ENCODE measurements around the gene EDRF1.

Gene EDRF1, protein sequence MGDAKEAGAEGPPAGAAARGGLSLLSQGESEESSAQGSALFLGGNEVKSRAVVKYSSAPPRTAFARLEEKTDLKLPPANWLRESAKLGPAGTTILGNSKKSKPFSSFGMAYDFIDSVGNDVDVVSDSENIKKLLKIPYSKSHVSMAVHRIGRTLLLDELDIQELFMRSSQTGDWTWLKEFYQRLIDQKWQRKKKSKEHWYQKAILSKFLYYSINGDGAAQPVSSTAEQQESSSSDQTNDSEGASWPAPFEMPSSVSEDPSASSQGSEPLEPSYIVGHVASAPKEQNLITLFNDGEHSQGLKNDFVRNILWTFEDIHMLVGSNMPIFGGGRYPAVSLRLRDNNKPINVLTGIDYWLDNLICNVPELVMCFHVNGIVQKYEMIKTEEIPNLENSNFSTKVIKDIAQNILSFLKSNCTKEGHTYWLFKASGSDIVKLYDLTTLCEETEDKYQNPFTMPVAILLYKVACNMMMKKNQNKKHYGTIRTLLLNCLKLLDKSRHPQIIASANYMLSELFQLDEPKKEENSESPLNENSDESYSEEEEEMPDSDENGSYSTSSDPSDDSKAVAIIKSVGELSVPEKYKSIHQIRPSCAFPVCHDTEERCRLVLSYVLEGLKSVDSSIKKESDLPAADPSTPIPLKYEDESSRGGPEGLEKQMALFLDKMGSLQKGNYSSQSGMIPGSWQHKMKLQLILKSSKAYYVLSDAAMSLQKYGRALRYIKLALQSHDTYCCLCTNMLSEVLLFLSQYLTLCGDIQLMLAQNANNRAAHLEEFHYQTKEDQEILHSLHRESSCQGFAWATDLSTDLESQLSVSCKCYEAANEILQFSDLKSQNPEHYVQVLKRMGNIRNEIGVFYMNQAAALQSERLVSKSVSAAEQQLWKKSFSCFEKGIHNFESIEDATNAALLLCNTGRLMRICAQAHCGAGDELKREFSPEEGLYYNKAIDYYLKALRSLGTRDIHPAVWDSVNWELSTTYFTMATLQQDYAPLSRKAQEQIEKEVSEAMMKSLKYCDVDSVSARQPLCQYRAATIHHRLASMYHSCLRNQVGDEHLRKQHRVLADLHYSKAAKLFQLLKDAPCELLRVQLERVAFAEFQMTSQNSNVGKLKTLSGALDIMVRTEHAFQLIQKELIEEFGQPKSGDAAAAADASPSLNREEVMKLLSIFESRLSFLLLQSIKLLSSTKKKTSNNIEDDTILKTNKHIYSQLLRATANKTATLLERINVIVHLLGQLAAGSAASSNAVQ

DNA sequence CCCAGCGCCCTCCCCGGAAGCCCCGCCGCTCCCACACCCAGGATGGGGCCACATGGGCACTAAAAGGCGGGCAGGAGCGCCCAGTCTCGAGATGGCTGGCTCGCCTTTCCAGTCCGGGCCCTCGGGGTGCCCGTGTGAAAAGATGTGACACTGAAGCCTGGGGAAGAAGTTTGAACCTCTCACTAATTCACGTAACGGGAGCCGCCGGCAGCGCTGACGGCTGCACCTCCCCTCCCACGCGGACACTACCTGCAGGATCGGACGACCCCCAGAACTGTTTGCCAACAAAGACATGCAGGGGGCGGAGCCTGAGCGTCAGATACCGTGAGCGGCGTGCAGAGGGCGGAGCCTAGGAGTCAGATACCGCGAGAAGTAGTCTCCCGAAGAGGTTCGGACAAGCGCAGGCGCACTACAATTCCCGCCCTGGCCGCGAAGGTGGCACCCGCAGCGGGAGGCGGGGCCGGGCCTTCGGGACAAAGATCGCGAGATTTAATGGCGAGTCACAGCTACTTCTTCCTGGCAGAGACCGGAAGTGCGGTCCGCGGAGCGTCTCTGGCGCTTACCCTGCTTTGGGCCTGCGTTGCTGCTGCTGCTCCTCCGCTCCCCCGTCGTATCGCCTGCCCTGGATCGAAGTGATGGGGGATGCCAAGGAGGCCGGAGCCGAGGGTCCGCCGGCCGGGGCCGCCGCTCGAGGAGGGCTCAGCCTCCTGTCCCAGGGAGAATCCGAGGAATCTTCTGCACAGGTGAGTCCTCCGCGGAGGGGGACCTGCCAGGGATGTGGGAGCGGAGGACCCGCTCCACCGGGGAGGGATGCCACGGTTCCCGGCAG, at the start of gene EDRF1:
TSS of gene EDRF1 (plus strand) at position 537 of the 829 bp plus-strand sequence. CDS start at position 636, 99 bp downstream.
- TF ChIP-seq, protein P1, sequence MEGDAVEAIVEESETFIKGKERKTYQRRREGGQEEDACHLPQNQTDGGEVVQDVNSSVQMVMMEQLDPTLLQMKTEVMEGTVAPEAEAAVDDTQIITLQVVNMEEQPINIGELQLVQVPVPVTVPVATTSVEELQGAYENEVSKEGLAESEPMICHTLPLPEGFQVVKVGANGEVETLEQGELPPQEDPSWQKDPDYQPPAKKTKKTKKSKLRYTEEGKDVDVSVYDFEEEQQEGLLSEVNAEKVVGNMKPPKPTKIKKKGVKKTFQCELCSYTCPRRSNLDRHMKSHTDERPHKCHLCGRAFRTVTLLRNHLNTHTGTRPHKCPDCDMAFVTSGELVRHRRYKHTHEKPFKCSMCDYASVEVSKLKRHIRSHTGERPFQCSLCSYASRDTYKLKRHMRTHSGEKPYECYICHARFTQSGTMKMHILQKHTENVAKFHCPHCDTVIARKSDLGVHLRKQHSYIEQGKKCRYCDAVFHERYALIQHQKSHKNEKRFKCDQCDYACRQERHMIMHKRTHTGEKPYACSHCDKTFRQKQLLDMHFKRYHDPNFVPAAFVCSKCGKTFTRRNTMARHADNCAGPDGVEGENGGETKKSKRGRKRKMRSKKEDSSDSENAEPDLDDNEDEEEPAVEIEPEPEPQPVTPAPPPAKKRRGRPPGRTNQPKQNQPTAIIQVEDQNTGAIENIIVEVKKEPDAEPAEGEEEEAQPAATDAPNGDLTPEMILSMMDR (IDR thresholded peaks at IDR 0.05; ENCODE audit: low read depth, low read length): no peak
- peak within 1 kb of the TSS; percentile 97 to 98 for H3K4me3 ChIP-seq (replicated peaks in 1 of 2; ENCODE audit: low read depth in 2 of 2, low read length in 2 of 2)
- DNase-seq (ENCODE audit: low read depth in 2 of 2): peak; percentile 99

DNA sequence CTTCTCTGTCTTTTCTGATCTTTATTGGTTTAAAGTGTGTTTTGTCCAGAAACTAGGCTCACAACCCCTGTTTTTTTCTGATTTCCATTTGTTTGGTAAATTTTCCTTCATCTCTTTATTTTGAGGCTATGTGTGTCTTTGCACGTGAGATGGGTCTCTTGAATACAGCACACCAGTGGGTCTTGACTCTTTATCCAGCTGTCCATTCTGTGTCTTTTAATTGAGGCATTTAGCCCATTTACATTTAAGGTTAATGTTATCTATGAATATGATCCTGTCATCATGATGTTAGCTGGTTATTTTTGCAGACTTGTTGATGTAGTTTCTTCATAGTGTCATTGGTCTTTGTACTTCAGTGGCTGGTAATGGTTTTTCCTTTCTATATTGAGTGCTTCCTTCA, 46.6 kb upstream of the EDRF1 start:
- TF ChIP-seq, protein P1 (IDR thresholded peaks at IDR 0.05; ENCODE audit: low read depth, low read length): no peak
- H3K4me3 ChIP-seq (replicated peaks in 1 of 2; ENCODE audit: low read depth in 2 of 2, low read length in 2 of 2): no peak overlapping the region
- no peak for DNase-seq (ENCODE audit: low read depth in 2 of 2)

DNA sequence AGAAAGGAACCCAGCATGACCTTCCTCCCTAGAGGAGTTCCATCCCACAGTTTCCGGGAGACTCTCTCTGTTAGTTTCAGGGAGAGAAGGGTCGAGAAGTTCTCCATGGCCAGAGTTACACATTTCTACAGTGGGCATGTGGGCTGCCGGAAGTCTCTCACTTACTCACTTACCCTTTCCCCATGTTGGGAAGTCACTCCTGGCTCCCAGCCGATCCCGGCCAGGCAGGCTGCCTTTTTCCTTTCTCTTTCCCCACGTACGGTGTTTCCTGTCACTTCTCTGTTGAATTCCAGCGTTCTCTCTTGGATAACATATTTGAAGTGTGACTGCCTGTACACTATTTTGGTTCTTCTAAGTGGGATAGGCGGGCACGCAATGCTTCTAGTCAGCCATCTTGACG, 40.1 kb upstream of the EDRF1 start:
- no peak for DNase-seq (ENCODE audit: low read depth in 2 of 2)
- TF ChIP-seq, protein P1 (IDR thresholded peaks at IDR 0.05; ENCODE audit: low read depth, low read length): no peak
- no peak overlapping the region for H3K4me3 ChIP-seq (replicated peaks in 1 of 2; ENCODE audit: low read depth in 2 of 2, low read length in 2 of 2)

DNA sequence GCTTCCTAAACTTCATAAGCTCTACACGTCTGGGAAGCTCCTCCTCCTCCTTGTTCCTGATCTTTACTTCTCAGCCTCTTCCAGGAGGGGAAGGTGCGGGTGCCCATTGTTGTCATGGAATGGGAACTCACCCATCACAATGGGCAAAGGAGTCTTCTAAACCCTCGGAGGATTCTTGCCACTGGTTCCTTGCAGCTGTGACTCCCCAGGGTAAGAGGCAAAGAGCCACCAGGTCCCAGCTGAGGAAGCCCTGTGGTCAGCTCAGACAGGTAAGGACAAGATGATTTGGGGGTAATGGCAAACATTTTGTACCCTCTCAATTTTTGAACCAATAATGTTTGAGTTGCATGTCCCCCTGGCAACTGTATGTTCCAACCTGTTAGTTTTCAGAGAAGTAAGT, 36.4 kb upstream of the EDRF1 start, which contains the start of gene TEX36:
TSS of gene TEX36 (minus strand) at position 101 of the 400 bp plus-strand sequence. CDS start 174 bp downstream, outside the sequence.
- TF ChIP-seq, protein P1 (IDR thresholded peaks at IDR 0.05; ENCODE audit: low read depth, low read length): no peak
- H3K4me3 ChIP-seq (replicated peaks in 1 of 2; ENCODE audit: low read depth in 2 of 2, low read length in 2 of 2): no peak within 1 kb of the TSS
- no peak for DNase-seq (ENCODE audit: low read depth in 2 of 2)

DNA sequence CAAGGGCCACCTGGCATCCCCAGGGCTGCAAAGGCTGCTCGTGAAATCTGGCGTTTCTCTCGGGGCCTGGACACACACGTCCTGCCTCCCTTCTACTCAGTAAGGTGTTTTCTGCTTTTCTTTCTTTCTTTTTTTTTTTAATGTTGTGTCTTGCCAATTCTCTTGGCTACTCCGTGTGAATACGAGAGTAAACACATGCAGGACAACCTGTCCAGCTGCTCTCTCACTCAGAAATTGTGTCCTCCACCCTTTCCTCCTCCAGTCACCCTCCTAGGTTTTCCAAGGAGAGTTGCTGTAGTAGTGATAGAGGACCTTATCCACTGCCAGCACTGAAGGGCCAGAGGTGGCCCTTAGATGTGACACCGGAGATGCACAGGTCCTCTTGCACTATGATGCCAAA, 35.7 kb upstream of the EDRF1 start:
- TF ChIP-seq, protein P1 (IDR thresholded peaks at IDR 0.05; ENCODE audit: low read depth, low read length): no peak
- no peak overlapping the region for H3K4me3 ChIP-seq (replicated peaks in 1 of 2; ENCODE audit: low read depth in 2 of 2, low read length in 2 of 2)
- no peak for DNase-seq (ENCODE audit: low read depth in 2 of 2)
